Right atrium auricular region (tissue), 2 donors: Measurements from ENCODE around the gene CDK14. TPM values are rescaled to one million over a fixed set of nuclear protein-coding genes. Genes with fewer than 3 reads are reported as not detected.

Experiments
- DNase-seq: peaks from one replicate; pipeline ENCODE4 v3.0.0-alpha.2; 2019; ENCODE audit warnings: low spot score
- H3K27ac ChIP-seq, 2 donors: fragments of 200-600 bp; sonication (generic); 1 replicate in 1 of 2; 2 replicates in 1 of 2; pipeline ENCODE4 v1.5.1; 2016 to 2019
- H3K27me3 ChIP-seq, 2 donors: fragments of 200-600 bp; sonication (generic); one replicate each; pipeline versions ENCODE4 v1.5.1 to v1.6.0; 2017 to 2019
- H3K36me3 ChIP-seq: fragments of 200-600 bp; sonication (generic); one replicate; pipeline ENCODE4 v1.5.1; 2016
- H3K4me1 ChIP-seq, 2 donors: fragments of 200-600 bp; sonication (generic); one replicate each; pipeline versions ENCODE4 v1.5.1 to v1.6.0; 2017 to 2019
- H3K4me3 ChIP-seq, 2 donors: fragments of 200-600 bp; sonication (generic); 1 replicate in 1 of 2; 2 replicates in 1 of 2; pipeline ENCODE4 v1.5.1; 2017 to 2019; ENCODE audit warnings: mild to moderate bottlenecking in 1 of 2, moderate library complexity in 1 of 2
- H3K9me3 ChIP-seq, 2 donors: fragments of 200-600 bp; sonication (generic); one replicate each; pipeline ENCODE4 v1.5.1; 2019
- CTCF ChIP-seq, 2 donors: fragments of 200-600 bp; sonication (generic); IDR thresholded peaks; one replicate each; pipeline ENCODE4 v1.5.1; 2019; ENCODE audit warnings: antibody characterized with exemption in 2 of 2
- total RNA-seq, 2 donors: library from RNA; depleted of rRNA; stranded (reverse); fragments of >200 nt; gene quantifications; one replicate each; pipeline ENCODE4 v1.1.0, GENCODE V29; 2016

The CDK14 gene
- total RNA-seq, 2 donors from 2014 or later = 21.5 to 37.9 TPM

- peaks cover 0 to 12% of the 10 kb centered on the region in 2 donors for H3K4me1 ChIP-seq
- H3K27ac ChIP-seq = no peak overlapping the region
- H3K27me3 ChIP-seq = no peaks in the 10 kb centered on the region
- H3K4me3 ChIP-seq = no peak overlapping the region
- no peak for TF ChIP-seq CTCF (IDR thresholded peaks at IDR 0.05)
- DNase-seq = no peak
- no peaks in the 10 kb centered on the region for H3K36me3 ChIP-seq
- H3K9me3 ChIP-seq = peaks cover 0 to 4% of the 10 kb centered on the region in 2 donors
These were observed 222.2 kb downstream of the CDK14 start for GRCh38 chr7:90818341-90818740.

- Histone ChIP-seq H3K4me1 (peaks cover 0 to 12% of the 10 kb centered on the region in 2 donors), H3K27me3 (no peaks in the 10 kb centered on the region), H3K9me3 (no peaks in the 10 kb centered on the region), H3K4me3 (no peak overlapping the region), H3K36me3 (no peaks in the 10 kb centered on the region), H3K27ac (no peak overlapping the region)
- TF ChIP-seq CTCF (IDR thresholded peaks at IDR 0.05) = no peak
- no peak for DNase-seq
These were observed 226.0 kb downstream of the CDK14 start for GRCh38 chr7:90821961-90822620.

GRCh38 chr7:90824386-90825307, 228.5 kb downstream of the CDK14 start:
- TF ChIP-seq CTCF (IDR thresholded peaks at IDR 0.05) = no peak
- H3K4me3 ChIP-seq = no peak overlapping the region
- no peaks in the 10 kb centered on the region for H3K9me3 ChIP-seq
- DNase-seq = no peak
- no peak overlapping the region for H3K27ac ChIP-seq
- no peaks in the 10 kb centered on the region for H3K27me3 ChIP-seq
- no peaks in the 10 kb centered on the region for H3K36me3 ChIP-seq
- no peaks in the 10 kb centered on the region for H3K4me1 ChIP-seq

- TF ChIP-seq CTCF (IDR thresholded peaks at IDR 0.05) = no peak
- H3K4me1 ChIP-seq = no peaks in the 10 kb centered on the region
- no peak overlapping the region for H3K27ac ChIP-seq
- H3K27me3 ChIP-seq = no peaks in the 10 kb centered on the region
- DNase-seq = no peak
- no peaks in the 10 kb centered on the region for H3K9me3 ChIP-seq
- no peak overlapping the region for H3K4me3 ChIP-seq
- no peaks in the 10 kb centered on the region for H3K36me3 ChIP-seq
These were observed 229.7 kb downstream of the CDK14 start for GRCh38 chr7:90825779-90826178.

GRCh38 chr7:90828601-90829000, 232.5 kb downstream of the CDK14 start:
- no peak for DNase-seq
- TF ChIP-seq CTCF (IDR thresholded peaks at IDR 0.05) = no peak
- Histone ChIP-seq H3K9me3 (no peaks in the 10 kb centered on the region), H3K4me3 (no peak overlapping the region), H3K27me3 (no peaks in the 10 kb centered on the region), H3K36me3 (no peaks in the 10 kb centered on the region), H3K4me1 (peaks cover 0 to 7% of the 10 kb centered on the region in 2 donors), H3K27ac (no peak overlapping the region)
